HepG2 (cell line): ENCODE measurements around the gene ECT2. TPM values are rescaled to one million over a fixed set of nuclear protein-coding genes. Genes with fewer than 3 reads are reported as not detected.

Experiments used
- E2F2 ChIP-seq: sonication (generic); formaldehyde crosslinking; IDR thresholded peaks from 2 replicates; pipeline ENCODE4 v1.4.0; 2020; ENCODE audit warnings: missing genetic modification reagents, borderline replicate concordance
- FOXA3 ChIP-seq: IDR thresholded peaks from 2 replicates; pipeline ENCODE4 v1.6.1; 2016; ENCODE audit warnings: missing genetic modification reagents, missing compliant biosample characterization
- HDAC1 ChIP-seq: sonication (generic); formaldehyde crosslinking; IDR thresholded peaks from 2 replicates; pipeline ENCODE4 v1.5.1; 2020; ENCODE audit warnings: mild to moderate bottlenecking, missing genetic modification reagents
- HIC2 ChIP-seq: sonication (generic); formaldehyde crosslinking; IDR thresholded peaks from 2 replicates; pipeline ENCODE4 v1.9.0; 2022; ENCODE audit warnings: low read depth, missing genetic modification reagents
- HNRNPL ChIP-seq: fragments of 200-400 bp; formaldehyde crosslinking; IDR thresholded peaks from 2 replicates; pipeline ENCODE4 v1.6.1; 2017; ENCODE audit warnings: mild to moderate bottlenecking, low read depth, low read length
- KDM1A ChIP-seq: IDR thresholded peaks from 2 replicates; pipeline ENCODE4 v1.6.1; 2016; ENCODE audit warnings: missing compliant biosample characterization
- NFE2L1 ChIP-seq: sonication (generic); formaldehyde crosslinking; IDR thresholded peaks from 2 replicates; pipeline ENCODE4 v1.4.0; 2020; ENCODE audit warnings: missing genetic modification reagents, mild to moderate bottlenecking, borderline replicate concordance
- RFXANK ChIP-seq: IDR thresholded peaks from 2 replicates; pipeline ENCODE4 v1.6.1; 2016
- SMAD1 ChIP-seq: sonication (generic); formaldehyde crosslinking; IDR thresholded peaks from 2 replicates; pipeline ENCODE4 v1.4.0; 2020; ENCODE audit warnings: missing genetic modification reagents, low read depth, mild to moderate bottlenecking, borderline replicate concordance
- SP5 ChIP-seq: IDR thresholded peaks from 2 replicates; pipeline ENCODE4 v1.6.1; 2016; ENCODE audit warnings: low read depth, borderline replicate concordance
- THRA ChIP-seq: sonication (generic); formaldehyde crosslinking; IDR thresholded peaks from 2 replicates; pipeline ENCODE4 v1.4.0; 2020; ENCODE audit warnings: missing genetic modification reagents, borderline replicate concordance
- ZNF10 ChIP-seq: sonication (generic); formaldehyde crosslinking; IDR thresholded peaks from 2 replicates; pipeline ENCODE4 v1.4.0; 2020; ENCODE audit warnings: mild to moderate bottlenecking, low read depth, missing genetic modification reagents, borderline replicate concordance
- ZNF260 ChIP-seq: sonication (generic); formaldehyde crosslinking; IDR thresholded peaks from 2 replicates; pipeline ENCODE4 v1.4.0; 2020; ENCODE audit warnings: missing genetic modification reagents, low read depth, mild to moderate bottlenecking, borderline replicate concordance
- ZNF333 ChIP-seq: sonication (generic); formaldehyde crosslinking; IDR thresholded peaks from 2 replicates; pipeline ENCODE4 v1.4.0; 2020; ENCODE audit warnings: mild to moderate bottlenecking, missing genetic modification reagents, borderline replicate concordance
- ZNF468 ChIP-seq: sonication (generic); formaldehyde crosslinking; IDR thresholded peaks from 2 replicates; pipeline ENCODE4 v1.8.0; 2022; ENCODE audit warnings: mild to moderate bottlenecking, moderate library complexity, missing genetic modification reagents
- ZNF558 ChIP-seq: sonication (generic); formaldehyde crosslinking; IDR thresholded peaks from 2 replicates; pipeline ENCODE4 v1.9.0; 2022; ENCODE audit warnings: mild to moderate bottlenecking, missing genetic modification reagents, borderline replicate concordance
- polyA plus RNA-seq, 8 experiments: library from polyadenylated mRNA; depleted of rRNA in 3 of 8; stranded (reverse) in 7 of 8; unstranded in 1 of 8; fragments of >200 nt; fragmentation: Illumina TruSeq in 4 of 8; extraction: Trizol in 4 of 8; gene quantifications; 2 replicates each; pipeline versions ENCODE4 v1.2.1 to v1.2.3, GENCODE V29; 2011 to 2016; ENCODE audit warnings: low read depth in 4 of 8, missing spikeins in 1 of 8, mixed read lengths in 1 of 8; ENCODE audit not compliant: insufficient read depth in 1 of 8
- total RNA-seq, 5 experiments: library from RNA; depleted of rRNA; stranded (reverse); fragments of >200 nt; fragmentation: Illumina TruSeq; extraction: Trizol; gene quantifications; 2 replicates each; pipeline ENCODE4 v1.2.3, GENCODE V29; 2016; ENCODE audit warnings: low read depth in 1 of 5
- TF ChIP-seq, protein P1 (sequence below): IDR thresholded peaks from 2 replicates; pipeline ENCODE4 v1.6.1; 2016; ENCODE audit warnings: mild to moderate bottlenecking, missing biosample characterization, missing genetic modification reagents
- TF ChIP-seq, protein P2 (sequence below): sonication (generic); formaldehyde crosslinking; IDR thresholded peaks from 2 replicates; pipeline ENCODE4 v1.4.0; 2020; ENCODE audit warnings: mild to moderate bottlenecking, missing genetic modification reagents

ECT2 gene
- total and polyA plus RNA-seq, 2 of the 13 experiments (the other 11 are each of a cell fraction or from before 2014, with no cell fraction given), result 21.6 to 52.0 TPM

DNA sequence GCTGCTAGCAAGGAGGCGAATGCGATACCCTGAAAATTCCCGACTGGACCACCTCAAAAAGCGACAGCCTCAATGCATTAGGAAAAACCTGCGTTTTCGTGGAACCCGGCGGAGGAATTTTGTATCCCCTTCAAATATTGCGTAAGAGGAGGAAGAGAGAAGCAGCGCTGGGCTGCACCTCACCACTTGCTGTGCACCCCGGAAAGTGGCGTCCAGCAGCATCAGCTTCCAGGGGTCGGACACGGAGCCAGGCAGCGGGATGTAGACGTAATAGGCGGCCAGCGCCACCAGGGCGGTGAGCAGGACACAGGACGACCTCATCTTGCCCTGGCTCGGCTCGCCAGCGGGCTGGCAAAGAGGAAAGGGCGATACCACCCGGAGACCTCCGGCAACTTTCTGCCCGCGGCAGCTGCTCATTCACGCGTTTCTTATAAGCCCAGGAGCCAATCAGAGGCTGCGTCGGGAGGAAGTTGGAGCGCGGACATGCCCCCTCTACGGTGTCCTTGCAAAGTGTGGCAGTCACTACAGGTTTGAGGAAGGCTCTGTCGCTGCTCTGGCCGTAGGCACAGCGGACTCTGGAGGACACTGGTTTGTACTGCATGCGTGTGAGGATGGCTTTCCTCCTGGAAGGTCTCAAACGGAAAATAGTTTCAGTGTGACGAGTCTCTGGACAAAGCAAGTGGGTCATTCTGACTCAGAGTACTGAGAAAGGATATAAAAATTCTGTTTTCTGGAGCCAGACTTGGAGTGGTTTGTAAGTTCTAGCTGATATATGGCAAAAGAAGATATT is 39.7 kb upstream of the ECT2 start, which contains the start of gene NCEH1 (continued):
- TF ChIP-seq HIC2 (CRISPR knock-in tag) (peak; percentile 79; the same call in 1 of the 2 replicates), ZNF10 (no peak), HDAC1 (CRISPR knock-in tag) (peak; percentile 61), ZNF558 (0 out of 2 replicates have a peak, but pooled peaks have one; percentile 23), SP5 (0 out of 2 replicates have a peak, but pooled peaks have one; percentile 4), ZNF260 (CRISPR knock-in tag) (no peak), FOXA3 (CRISPR knock-in tag) (peak; percentile 30), E2F2 (0 out of 2 replicates have a peak, but pooled peaks have one; percentile 17), SMAD1 (0 out of 2 replicates have a peak, but pooled peaks have one; percentile 26), ZNF468 (no peak), ZNF333 (peak; percentile 87), THRA (peak; percentile 45; the same call in 1 of the 2 replicates), RFXANK (CRISPR knock-in tag) (0 out of 2 replicates have a peak, but pooled peaks have one; percentile 47), KDM1A (CRISPR knock-in tag) (no peak), HNRNPL (peak; percentile 96), NFE2L1 (no peak)
- TF ChIP-seq, protein P1, sequence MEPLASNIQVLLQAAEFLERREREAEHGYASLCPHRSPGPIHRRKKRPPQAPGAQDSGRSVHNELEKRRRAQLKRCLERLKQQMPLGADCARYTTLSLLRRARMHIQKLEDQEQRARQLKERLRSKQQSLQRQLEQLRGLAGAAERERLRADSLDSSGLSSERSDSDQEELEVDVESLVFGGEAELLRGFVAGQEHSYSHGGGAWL (CRISPR knock-in tag), result peak; percentile 77
- TF ChIP-seq, protein P2, sequence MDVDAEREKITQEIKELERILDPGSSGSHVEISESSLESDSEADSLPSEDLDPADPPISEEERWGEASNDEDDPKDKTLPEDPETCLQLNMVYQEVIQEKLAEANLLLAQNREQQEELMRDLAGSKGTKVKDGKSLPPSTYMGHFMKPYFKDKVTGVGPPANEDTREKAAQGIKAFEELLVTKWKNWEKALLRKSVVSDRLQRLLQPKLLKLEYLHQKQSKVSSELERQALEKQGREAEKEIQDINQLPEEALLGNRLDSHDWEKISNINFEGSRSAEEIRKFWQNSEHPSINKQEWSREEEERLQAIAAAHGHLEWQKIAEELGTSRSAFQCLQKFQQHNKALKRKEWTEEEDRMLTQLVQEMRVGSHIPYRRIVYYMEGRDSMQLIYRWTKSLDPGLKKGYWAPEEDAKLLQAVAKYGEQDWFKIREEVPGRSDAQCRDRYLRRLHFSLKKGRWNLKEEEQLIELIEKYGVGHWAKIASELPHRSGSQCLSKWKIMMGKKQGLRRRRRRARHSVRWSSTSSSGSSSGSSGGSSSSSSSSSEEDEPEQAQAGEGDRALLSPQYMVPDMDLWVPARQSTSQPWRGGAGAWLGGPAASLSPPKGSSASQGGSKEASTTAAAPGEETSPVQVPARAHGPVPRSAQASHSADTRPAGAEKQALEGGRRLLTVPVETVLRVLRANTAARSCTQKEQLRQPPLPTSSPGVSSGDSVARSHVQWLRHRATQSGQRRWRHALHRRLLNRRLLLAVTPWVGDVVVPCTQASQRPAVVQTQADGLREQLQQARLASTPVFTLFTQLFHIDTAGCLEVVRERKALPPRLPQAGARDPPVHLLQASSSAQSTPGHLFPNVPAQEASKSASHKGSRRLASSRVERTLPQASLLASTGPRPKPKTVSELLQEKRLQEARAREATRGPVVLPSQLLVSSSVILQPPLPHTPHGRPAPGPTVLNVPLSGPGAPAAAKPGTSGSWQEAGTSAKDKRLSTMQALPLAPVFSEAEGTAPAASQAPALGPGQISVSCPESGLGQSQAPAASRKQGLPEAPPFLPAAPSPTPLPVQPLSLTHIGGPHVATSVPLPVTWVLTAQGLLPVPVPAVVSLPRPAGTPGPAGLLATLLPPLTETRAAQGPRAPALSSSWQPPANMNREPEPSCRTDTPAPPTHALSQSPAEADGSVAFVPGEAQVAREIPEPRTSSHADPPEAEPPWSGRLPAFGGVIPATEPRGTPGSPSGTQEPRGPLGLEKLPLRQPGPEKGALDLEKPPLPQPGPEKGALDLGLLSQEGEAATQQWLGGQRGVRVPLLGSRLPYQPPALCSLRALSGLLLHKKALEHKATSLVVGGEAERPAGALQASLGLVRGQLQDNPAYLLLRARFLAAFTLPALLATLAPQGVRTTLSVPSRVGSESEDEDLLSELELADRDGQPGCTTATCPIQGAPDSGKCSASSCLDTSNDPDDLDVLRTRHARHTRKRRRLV, result peak; percentile 86
